HG02623 (cell line): Measurements from ENCODE around the gene SFXN3.
A peak's percentile ranks its signal among the peaks of the same experiment; 100 is the strongest.

Source experiments
- ATAC-seq: cut with Tn5 transposase; IDR thresholded peaks from one replicate; pipeline ENCODE4 v1.9.1; 2021; ENCODE audit warnings: moderate library complexity; ENCODE audit not compliant: unreplicated experiment

SFXN3 gene, protein sequence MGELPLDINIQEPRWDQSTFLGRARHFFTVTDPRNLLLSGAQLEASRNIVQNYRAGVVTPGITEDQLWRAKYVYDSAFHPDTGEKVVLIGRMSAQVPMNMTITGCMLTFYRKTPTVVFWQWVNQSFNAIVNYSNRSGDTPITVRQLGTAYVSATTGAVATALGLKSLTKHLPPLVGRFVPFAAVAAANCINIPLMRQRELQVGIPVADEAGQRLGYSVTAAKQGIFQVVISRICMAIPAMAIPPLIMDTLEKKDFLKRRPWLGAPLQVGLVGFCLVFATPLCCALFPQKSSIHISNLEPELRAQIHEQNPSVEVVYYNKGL

DNA sequence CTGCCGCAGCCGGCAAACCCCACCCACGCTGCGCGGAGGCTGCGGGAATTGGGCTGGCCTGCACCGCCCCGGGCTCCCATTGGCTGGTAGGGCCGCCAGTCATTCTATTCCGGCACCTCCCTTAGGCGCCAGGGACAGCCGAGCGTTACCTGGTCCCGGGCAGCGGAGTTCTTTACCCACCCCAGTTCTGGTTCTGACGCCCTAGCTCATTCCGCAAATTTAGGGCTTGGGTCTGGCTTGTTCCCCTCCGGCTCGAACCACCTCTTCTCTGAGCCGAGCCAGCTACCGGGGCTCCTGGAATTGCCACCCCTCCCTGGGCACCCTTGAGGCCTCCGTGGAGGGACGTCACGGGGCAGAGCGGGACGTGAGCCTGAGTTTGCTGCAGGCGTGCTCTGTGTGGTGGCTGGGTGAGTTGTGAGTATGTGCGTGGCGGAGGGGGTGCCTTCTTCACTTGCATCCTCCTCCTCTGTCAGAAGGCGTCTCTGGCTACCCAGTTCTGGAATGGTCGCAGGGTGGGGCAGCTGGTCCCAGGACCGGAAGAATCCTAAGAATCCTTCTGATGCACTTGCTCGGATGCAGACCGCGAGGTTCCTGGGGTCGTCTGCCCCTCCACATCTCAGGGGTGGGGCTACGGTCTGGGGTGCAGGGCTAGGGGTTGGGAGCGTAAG lies at the start of gene SFXN3, which contains the start of gene PDZD7:
Gene SFXN3, plus strand, starts transcription at position 107 of the 668 bp plus-strand sequence. CDS start 3,461 bp downstream, outside the sequence.
Gene PDZD7, minus strand, starts transcription at position 2 of the 668 bp plus-strand sequence. CDS start 910 bp downstream, outside the sequence.
- ATAC-seq = peak; percentile 94

DNA sequence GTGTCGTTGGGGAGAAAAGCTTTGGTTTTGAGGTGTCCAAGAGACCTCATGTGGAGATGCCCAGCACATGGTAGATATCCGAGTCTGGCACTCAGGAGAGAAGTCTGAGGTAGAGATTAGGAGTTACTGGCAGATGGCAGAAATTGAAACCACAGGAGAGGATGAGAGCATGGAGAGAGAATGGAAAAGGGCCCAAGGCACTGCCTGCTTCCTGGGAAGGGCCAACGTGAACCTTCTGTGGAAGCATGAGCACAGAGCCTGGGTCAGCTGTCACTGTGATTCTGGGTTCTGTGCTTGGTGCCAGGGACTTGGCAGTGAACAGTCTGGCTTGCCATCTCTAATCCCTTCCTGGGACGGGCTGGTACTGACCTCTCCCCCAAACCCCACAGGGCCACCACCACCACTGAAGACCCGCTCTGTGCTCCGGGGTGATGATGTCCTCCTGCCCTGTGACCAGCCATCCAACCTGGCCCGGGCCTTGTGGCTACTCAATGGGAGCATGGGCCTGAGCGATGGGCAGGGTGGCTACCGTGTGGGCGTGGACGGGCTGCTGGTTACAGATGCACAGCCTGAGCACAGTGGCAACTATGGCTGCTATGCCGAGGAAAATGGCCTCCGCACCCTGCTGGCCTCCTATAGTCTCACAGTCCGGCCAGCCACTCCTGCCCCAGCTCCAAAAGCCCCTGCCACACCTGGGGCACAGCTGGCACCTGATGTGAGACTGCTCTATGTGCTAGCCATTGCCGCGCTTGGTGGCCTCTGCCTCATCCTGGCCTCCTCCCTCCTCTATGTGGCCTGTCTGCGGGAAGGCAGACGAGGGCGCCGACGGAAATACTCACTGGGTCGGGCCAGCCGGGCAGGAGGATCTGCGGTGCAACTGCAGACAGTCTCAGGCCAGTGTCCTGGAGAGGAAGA lies 47.9 kb upstream of the SFXN3 start:
- no peak for ATAC-seq

DNA sequence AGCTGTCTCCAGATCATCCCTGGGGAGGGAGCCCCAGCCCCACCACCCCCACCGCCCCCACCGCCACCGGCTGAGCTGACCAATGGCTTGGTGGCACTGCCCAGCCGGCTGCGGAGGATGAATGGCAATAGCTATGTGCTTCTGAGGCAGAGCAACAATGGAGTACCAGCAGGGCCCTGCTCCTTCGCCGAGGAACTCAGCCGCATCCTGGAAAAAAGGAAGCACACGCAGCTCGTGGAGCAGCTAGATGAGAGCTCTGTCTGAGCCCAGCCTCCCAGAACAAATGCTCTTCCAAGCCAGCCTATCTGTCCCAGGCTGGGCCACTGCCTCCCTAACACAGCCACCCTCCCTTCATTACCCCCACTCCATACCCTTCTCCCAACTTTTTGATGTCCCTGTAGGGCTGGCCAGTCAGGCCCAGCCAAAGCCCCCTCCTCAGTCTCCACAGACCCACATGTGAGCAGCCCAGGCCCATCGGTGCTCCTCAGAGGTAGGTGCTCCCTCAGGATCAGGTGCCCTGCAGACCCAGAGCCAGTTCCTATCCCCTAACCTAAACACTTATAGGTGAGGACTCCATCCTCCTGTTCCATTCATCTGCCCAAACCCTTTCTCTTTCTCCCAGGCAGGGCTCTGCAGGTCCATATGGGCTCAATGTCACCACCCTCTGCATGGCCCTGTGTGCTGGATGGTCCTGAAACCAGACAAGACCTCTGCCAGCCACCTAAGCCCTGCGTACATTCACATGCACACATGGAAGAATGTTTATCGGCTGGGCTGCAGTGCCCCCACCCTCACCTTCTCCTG lies 47.0 kb upstream of the SFXN3 start:
- no peak for ATAC-seq

DNA sequence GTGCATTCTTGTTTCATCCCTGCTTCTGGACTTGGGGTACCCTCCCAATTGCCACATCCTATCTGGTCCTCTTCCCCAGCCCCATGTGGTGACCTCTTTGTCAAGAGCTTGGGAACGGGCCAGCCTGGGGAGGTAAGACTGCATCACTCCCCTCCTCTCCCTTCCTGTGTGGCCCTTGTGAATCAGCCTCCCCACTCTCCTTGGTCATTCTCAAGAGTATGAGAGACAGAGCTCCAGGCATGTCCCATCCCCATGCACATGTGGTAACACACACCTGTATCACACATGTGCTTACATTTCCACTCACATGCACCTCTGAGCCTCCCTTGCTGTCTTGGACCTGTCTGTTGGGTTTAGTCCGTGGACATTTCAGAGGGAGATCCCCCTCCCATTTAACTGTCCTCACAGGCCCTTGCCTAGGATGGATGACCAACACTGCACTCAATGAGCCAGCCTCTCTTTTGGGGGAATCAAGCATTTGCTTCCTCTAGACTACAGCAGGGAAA lies 46.3 kb upstream of the SFXN3 start:
- no peak for ATAC-seq

DNA sequence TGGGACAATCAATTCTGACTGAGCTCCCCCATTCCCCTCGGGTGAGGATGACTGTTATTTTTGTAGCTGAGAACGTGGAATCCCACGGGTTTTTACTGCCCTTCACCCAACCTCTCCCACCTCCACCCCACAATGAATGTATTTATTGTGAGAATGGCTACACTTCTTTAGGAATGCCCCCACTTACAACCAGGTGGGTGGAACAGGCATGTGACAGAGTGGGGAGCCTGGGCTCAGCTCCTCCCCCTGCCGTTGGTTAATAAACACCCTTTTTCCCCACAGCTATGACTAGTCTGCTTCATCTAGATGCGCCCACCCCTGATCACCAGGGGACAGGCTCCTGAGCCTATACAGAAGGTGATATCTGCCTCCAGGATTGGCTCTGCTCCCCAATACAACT lies 45.7 kb upstream of the SFXN3 start:
- no peak for ATAC-seq

DNA sequence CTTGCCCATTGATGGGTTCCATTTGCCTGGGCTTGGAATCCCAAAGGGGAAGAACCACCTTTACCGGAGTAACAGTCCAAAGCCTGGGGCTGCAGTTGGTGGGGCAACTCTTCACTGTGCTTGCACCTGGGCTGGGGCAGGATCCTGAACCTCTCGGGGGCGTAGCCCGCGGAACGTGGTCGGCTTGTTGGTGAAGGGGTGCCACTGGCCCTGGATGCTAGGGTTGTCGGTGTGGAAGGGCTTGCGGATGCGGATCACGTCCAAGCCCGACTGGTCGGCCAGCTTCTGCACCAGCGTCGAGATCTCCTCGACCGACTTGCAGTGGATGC lies 44.4 kb upstream of the SFXN3 start:
- no peak for ATAC-seq

DNA sequence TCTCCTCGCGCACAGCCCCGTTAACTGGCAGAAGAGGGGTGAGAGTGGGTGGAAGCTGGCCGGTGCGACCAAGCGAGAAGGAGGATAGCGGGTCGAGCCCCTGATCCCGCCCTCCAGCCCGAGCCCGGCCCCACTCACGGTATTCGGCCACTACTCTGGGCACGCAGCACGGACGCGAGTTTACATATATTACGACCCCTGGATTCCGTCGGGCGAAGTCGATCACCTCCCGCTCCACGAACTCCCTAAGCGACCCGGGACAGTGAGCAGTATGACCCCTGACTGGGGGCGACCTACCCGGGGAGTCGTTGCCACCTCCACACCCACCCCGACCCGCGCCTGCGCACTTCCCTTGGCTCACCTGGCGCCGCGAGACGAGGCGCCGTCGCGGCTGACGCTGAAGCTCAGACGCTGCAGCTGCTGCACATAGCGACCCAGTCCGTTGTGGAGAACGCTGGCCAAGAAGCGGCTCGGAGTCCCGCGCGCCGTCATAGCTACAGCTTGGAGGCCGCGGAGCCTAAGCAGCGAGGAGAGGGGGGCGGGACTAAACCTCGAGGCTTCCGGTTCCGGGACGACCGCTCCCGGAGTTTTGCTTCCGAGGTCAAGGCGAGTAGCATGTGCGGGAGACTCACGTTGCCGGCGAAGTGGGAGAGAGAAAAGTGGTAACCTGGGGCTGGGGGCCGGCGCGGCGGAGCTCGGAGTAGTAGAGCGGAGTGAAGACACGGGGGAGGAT lies 43.9 kb upstream of the SFXN3 start, which contains the start of the genes MRPL43 and TWNK:
Gene MRPL43, minus strand, starts transcription at position 546 of the 733 bp plus-strand sequence. Its CDS starts 54 bp downstream, at position 492.
Gene TWNK, plus strand, starts transcription at position 592 of the 733 bp plus-strand sequence. CDS start 668 bp downstream, outside the sequence.
- peak; percentile 76 for ATAC-seq

DNA sequence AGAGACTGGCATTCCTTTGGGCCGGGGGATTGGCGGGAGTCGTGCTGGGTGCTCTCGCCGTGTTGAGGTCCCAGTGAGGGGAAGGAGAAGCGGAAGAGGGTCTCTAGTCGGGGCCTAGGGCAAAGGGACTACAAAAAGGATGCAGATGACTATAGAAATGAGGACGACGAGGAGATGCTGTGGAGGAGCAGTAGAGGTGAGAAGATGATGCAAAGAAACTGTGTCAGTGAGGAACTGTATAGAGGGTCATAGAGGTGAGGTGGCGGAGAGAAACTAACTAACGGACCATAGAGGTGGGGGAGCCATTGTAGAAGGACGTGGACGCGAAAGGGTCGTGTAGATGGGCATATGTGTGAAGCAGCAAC lies 43.4 kb upstream of the SFXN3 start:
- ATAC-seq = no peak

DNA sequence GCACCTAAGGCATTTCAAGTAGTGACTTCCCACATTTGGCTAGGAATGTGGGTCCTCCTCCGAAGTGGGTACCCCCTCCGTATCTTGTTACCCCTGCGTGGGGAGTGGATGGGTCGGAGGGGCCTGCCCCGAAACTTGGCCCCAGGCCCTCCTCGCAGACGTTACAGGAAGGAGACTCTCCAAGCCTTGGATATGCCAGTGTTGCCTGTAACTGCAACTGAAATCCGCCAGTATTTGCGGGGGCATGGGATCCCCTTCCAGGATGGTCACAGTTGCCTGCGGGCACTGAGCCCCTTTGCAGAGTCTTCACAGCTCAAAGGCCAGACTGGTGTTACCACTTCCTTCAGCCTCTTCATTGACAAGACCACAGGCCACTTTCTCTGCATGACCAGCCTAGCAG lies 42.9 kb upstream of the SFXN3 start:
- no peak for ATAC-seq

DNA sequence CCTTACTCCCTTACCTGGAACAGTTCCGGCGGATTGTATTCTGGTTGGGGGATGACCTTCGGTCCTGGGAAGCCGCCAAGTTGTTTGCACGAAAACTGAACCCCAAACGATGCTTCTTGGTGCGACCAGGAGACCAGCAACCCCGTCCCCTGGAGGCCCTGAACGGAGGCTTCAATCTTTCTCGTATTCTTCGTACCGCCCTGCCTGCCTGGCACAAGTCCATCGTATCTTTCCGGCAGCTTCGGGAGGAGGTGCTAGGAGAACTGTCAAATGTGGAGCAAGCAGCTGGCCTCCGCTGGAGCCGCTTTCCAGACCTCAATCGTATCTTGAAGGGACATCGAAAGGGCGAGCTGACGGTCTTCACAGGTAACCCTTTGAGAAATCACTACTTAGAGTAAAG lies 41.9 kb upstream of the SFXN3 start:
- ATAC-seq = no peak

DNA sequence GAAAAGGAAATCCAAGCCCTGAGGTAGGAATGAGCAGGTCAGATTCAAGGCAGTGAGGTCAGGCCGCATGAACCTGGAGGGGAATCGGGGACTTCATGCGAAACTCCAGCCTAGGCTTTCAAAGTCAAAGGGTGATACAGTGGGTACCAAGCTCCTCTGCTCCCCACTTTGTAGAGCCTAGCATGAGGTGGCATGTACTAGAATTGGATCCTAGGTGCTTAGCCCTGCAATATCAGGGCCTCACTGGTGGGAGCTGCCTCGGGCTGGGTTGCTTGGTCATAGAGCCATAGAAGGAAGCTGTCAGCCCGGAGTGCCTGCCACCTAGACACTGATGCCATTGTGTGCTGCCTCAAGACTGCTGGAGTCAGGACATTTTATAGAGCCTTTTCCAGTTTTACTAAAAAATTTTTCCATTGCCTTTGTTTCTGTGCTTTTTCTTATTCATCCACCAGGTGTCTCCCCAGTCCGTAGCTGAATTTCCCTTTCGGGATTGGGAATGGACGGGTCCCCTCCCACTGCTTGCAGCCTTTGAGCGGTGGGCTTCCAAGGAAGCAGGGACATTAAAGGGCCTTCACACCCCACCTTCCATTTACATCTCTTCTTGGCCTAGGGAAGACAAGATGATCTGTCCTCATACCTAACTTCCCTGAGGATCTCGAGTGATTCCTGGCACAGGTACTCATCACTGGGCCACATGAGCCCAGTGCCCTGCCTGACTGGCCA lies 36.9 kb upstream of the SFXN3 start:
- no peak for ATAC-seq

DNA sequence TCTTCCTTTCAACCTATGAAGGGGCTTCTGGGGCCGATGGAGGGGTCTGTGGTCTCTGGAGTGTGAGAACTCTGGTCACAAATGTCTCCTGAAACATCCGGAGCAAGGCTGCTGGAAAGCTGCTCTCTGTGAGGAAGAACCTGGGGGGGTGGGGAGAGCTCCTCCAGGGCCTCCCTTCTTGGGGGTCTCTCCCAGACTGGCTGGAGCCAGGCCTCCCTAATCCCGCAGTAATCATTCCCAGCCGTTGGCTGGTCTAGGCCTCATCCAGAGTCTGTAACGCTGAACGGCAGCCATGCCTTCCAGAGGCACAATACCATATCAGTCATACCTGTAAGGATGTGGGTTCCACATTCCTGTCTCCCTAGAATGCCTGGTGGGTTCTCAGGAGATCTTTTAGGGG lies 35.9 kb upstream of the SFXN3 start:
- no peak for ATAC-seq

DNA sequence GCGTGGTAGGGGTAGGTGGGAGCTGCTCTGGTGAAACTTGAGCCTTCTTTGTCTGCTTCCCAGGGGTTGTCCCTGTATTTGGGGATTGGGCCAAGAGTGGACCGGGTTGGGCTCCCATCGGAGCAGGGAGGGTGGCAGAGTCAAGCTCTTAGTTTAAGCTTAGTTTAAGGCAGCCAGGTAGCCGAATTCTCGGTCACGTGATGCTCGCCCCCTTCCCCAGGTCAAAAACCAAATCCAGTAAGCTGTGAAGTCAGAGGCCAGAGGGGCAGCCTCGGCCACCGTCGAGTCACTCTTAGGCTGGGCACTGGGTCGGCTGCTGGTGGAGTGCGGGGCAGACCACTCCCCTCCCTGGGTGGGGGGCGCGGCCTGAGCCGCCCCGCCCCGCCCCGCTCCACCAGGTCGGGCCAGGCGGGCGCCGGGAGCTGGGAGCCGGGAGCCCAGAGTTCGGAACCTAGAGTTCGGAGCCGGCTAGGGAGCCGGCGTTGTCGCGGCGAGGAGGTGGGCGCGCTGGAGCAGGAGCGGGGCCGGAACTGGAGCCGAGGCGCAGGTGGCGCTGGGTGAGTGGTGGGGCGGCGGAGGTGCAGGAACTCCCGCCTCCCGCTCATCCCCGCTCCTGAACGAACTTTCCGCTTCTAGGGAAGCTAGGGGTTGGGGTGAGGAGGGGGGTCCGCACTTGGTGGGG lies 34.2 kb upstream of the SFXN3 start:
- ATAC-seq = no peak

DNA sequence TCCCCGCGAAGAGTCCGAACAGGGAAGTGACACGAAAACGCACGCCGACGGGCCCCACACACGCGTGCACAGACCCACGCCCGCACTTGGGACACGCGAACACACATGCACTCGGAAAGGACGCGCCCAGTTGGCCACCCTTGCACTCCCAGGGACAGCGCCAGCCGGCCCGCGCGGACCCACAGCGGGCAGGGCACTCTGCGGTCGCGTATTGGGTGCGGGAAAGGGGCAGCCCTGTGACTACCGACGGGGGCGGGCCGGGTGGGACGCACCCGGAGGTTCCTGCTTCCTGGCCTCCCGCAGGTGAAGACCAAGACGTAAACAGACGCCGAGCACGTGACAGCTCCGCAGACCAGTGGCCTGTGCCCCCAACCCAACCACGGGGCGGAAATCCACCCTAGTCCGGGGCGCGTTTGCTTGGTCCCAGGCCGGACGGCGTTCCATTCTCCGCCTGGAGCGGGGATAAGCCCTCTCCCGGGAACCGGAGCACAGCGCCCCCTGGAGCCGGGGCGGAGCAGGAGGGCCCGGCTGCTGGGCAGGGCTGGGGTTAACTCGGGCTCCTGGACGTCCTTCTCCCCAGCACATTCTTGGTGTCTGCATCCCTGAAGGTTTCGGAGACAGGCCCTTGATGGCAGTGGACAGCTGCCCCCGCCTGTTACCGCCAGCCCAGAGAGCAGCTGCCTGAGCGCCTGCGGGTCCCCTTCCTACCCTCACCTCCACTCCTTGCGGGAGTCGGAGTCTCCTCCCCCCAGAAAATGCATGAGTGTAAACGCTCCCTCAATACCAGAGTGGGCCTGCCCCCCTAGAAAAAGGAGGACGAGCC lies 33.5 kb upstream of the SFXN3 start:
- no peak for ATAC-seq

DNA sequence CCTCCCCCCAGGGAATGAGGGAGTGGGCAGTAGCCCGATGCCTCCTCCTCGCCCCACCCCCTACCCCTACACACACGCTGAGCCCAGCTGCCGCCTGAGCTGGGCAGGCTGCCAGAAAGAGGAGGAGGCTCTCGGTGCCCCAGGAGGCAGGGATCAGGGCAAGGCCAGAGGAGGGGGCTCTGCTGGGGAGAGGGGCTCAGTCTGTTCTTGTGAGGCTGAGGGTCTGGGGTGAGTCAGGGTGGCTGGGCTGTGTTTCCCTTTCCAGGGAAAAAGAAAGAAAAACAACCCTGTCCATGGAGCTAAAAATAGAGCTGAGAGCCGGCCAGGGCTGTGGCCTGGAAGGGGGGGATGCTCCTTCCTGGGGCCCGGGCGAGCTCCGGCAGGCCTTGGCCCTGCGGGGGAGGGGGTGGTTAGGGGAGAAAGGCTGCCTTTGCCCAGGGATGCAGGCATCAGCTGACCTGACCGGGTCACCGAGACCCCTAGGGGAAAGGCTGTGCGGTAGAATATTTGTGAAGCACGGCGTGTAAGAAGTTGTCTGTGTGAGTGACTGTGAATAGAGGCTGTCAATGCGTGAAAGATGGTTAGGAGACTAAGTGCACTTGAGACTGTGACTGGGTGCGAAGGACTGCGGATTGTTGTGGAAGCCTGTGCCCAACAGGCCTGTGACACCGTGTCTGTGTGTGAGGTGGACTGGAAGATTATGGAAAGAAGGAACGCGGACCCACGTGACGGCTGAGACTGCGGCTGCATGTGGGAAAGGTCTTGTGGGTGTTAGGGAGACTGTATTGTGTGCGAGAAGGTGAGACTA lies 32.6 kb upstream of the SFXN3 start:
- no peak for ATAC-seq

DNA sequence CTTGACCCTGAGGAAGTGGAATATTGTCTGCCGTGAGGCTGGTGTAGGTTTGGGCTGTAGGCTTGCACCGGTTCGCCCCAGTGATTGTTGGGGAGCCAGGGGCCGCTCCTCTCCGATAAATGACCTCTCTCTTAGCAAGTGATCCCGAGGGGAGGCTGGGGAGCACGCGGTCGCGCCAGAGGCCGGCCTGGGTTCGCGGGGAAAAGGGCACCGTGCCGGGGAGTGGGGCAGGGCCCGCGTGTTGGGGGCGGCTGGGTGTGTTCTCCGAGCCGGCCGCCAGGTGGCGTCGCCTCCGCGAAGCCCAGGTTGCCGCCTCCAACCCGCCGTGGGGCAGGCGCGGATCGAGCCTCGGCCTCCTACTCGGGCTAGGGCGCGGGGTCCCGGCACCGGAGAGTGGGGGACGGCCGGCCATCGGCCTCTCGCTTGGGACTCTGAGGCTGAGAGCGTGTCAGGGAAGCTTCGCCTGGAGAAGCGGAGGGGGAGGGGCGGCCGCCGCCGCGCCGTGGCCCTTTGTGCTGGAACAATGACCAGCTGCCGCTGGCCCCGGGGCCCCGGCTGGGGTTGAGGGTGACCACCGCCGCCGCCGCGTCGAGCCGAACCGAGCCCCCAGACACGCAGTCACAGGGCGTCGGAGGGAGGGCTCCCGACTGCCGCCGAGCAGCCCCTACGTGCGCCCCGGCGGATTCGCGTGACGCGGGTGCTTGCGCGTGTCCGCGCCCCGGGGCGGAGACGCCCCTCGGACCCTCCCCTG lies 31.9 kb upstream of the SFXN3 start:
- ATAC-seq = peak; percentile 29
